ENCODE measurements around the gene PTPRCAP.

PTPRCAP gene

DNA sequence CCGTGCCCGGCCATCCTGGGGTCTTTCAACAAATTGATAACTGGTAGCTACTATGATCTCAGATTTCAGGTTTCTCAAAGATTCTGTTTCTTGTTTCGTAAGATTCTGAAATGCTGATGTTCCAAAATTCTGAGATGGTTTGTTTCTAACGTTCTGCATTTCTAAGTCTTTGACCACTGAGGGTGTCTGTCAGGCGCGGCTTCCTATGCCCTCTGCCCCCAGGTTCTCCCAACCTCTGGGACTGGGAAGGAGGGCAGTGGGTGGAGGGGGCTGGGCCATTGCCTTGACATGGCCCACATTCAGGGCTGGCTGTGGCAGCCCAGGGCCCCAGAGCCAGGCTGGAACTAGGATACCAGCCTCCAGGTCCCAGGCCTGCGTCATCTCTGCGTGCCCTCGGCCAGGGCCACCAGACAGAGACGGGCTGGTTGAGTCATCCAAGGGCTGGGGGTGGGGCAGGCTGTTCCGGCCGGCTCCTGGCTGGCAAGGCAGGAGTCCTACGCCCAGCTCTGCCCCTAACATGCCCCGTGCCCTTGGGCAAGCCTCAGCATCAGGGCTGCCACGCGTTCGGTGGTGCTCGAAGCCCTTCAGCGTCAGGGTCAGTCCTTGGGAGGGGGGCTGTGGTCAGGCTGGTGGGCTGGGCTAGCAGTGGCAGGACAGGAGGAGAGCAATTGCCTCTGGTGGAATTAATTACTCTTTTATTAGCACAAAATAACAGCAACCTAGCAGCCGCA lies 26.4 kb upstream of the PTPRCAP start:
- DNase-seq (ENCODE audit: low spot score) = peak; percentile 85
- TF ChIP-seq, protein P1, sequence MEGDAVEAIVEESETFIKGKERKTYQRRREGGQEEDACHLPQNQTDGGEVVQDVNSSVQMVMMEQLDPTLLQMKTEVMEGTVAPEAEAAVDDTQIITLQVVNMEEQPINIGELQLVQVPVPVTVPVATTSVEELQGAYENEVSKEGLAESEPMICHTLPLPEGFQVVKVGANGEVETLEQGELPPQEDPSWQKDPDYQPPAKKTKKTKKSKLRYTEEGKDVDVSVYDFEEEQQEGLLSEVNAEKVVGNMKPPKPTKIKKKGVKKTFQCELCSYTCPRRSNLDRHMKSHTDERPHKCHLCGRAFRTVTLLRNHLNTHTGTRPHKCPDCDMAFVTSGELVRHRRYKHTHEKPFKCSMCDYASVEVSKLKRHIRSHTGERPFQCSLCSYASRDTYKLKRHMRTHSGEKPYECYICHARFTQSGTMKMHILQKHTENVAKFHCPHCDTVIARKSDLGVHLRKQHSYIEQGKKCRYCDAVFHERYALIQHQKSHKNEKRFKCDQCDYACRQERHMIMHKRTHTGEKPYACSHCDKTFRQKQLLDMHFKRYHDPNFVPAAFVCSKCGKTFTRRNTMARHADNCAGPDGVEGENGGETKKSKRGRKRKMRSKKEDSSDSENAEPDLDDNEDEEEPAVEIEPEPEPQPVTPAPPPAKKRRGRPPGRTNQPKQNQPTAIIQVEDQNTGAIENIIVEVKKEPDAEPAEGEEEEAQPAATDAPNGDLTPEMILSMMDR (IDR thresholded peaks at IDR 0.05) = no peak
- Histone ChIP-seq H3K27ac (peak overlapping the region; percentile 80 to 95), H3K4me3 (peak overlapping the region; percentile 83)

- no peak overlapping the region for H3K4me3 ChIP-seq
- TF ChIP-seq, protein P1 (IDR thresholded peaks at IDR 0.05) = no peak
- no peak for DNase-seq (ENCODE audit: low spot score)
- no peak overlapping the region for H3K27ac ChIP-seq
Measured at GRCh38 chr11:67463186-67463585, 25.7 kb upstream of the PTPRCAP start.

- DNase-seq (ENCODE audit: low spot score) = no peak
- TF ChIP-seq, protein P1 (IDR thresholded peaks at IDR 0.05) = no peak
Measured at GRCh38 chr11:67458266-67458665, 20.8 kb upstream of the PTPRCAP start.

GRCh38 chr11:67457453-67457852 lies 20.0 kb upstream of the PTPRCAP start:
- DNase-seq (ENCODE audit: low spot score) = no peak
- TF ChIP-seq, protein P1 (IDR thresholded peaks at IDR 0.05) = no peak
- no peak overlapping the region for H3K27ac ChIP-seq
- H3K4me3 ChIP-seq = no peak overlapping the region

More at GRCh38 chr11:67458266-67458665, 20.8 kb upstream of the PTPRCAP start:
- Histone ChIP-seq H3K27ac (no peak overlapping the region), H3K4me3 (no peak overlapping the region)

- H3K4me3 ChIP-seq = no peak overlapping the region
- no peak overlapping the region for H3K27ac ChIP-seq
- no peak for DNase-seq (ENCODE audit: low spot score)
- TF ChIP-seq, protein P1 (IDR thresholded peaks at IDR 0.05) = no peak
Measured at GRCh38 chr11:67456068-67456705, 18.7 kb upstream of the PTPRCAP start.

GRCh38 chr11:67455054-67455453 lies 17.6 kb upstream of the PTPRCAP start, which contains the start of gene CABP4:
Gene CABP4, plus strand, starts transcription at chr11:67455354. Its CDS starts 70 bp downstream, at chr11:67455424.
- H3K4me3 ChIP-seq = no peak within 1 kb of the TSS
- TF ChIP-seq, protein P1 (IDR thresholded peaks at IDR 0.05) = no peak
- no peak within 1 kb of the TSS for H3K27ac ChIP-seq
- DNase-seq (ENCODE audit: low spot score) = no peak

Data from coronary artery (tissue), 2 donors.